A673 (cell line): ENCODE data around the gene SCD5. TPM values are rescaled to one million over a fixed set of nuclear protein-coding genes. Genes with fewer than 3 reads are reported as not detected.

Source experiments
- BruUV-seq: library from RNA; stranded (reverse); fragments of 400-500 nt; replicated peaks from 2 replicates; lab custom pipeline; 2021; lab: Mats Ljungman, UMichigan
- CTCF ChIA-PET: fragments of 300-600 bp; sonication (Branson Sonifier 250); formaldehyde crosslinking; loops from one replicate; lab custom pipeline; 2022; ENCODE audit warnings: antibody characterized with exemption; lab: Charles Lee
- POLR2A ChIA-PET: fragments of 300-600 bp; sonication (Branson Sonifier 250); formaldehyde crosslinking; loops from one replicate; lab custom pipeline; 2022; ENCODE audit warnings: antibody characterized with exemption; ENCODE audit not compliant: low non-redundant PET; lab: Charles Lee
- DNase-seq: peaks from one replicate; pipeline ENCODE4 v3.0.0-alpha.2; 2015; ENCODE audit warnings: low spot score
- H3K27ac ChIP-seq: fragments of 200-600 bp; sonication (generic); 2 replicates; pipeline ENCODE4 v1.5.1; 2016; ENCODE audit warnings: mixed run types, low read depth, mild to moderate bottlenecking, mixed read lengths, antibody characterized with exemption, low read length; ENCODE audit not compliant: poor library complexity, severe bottlenecking
- H3K27me3 ChIP-seq: fragments of 200-600 bp; sonication (generic); replicated peaks from 2 replicates; pipeline ENCODE4 v1.6.1; 2017; ENCODE audit warnings: mixed run types, low read depth, mild to moderate bottlenecking, mixed read lengths, antibody characterized with exemption, low read length; ENCODE audit not compliant: insufficient read depth, poor library complexity
- H3K36me3 ChIP-seq: fragments of 200-600 bp; sonication (generic); 2 replicates; pipeline ENCODE4 v1.6.1; 2016; ENCODE audit warnings: mixed run types, mild to moderate bottlenecking, mixed read lengths, antibody characterized with exemption, low read length; ENCODE audit not compliant: insufficient read depth, poor library complexity, severe bottlenecking
- H3K4me1 ChIP-seq: fragments of 200-600 bp; sonication (generic); 2 replicates; pipeline ENCODE4 v1.6.1; 2017; ENCODE audit warnings: mixed run types, mild to moderate bottlenecking, mixed read lengths, antibody characterized with exemption, low read length; ENCODE audit not compliant: insufficient read depth, poor library complexity, severe bottlenecking
- H3K4me3 ChIP-seq: fragments of 200-600 bp; sonication (generic); 2 replicates; pipeline ENCODE4 v1.5.1; 2016; ENCODE audit warnings: low read depth, mixed run types, mild to moderate bottlenecking, mixed read lengths, low read length; ENCODE audit not compliant: poor library complexity, severe bottlenecking
- H3K9me3 ChIP-seq: fragments of 200-600 bp; sonication (generic); 2 replicates; pipeline ENCODE4 v1.6.1; 2016; ENCODE audit warnings: mixed run types, low read depth, mild to moderate bottlenecking, mixed read lengths, antibody characterized with exemption, low read length; ENCODE audit not compliant: poor library complexity, severe bottlenecking
- EZH2 ChIP-seq: fragments of 200-600 bp; sonication (generic); IDR thresholded peaks from 2 replicates; pipeline ENCODE4 v1.6.1; 2017; ENCODE audit warnings: borderline replicate concordance, low read depth, mild to moderate bottlenecking, mixed read lengths, antibody characterized with exemption, low read length; ENCODE audit not compliant: poor library complexity, severe bottlenecking
- intact Hi-C: fragments of 100-400 bp; cut with micrococcal nuclease; formaldehyde crosslinking; loops from one replicate; pipeline ENCODE4 v1.10.0; 2022; ENCODE audit not compliant: unreplicated experiment
- total RNA-seq: library from RNA; stranded (reverse); gene quantifications from 2 replicates; pipeline ENCODE4 v1.2.3, GENCODE V29; 2021
- TF ChIP-seq, protein P1 (sequence below): fragments of 300-800, 200-600 bp; sonication (generic); conservative IDR thresholded peaks from 2 replicates; pipeline ENCODE4 v1.5.1; 2017; ENCODE audit warnings: low read depth, mild to moderate bottlenecking, antibody characterized with exemption, low read length, moderate library complexity, mixed read lengths

SCD5 gene
- total RNA-seq, 1 experiment from 2014 or later = 15.8 TPM

DNA sequence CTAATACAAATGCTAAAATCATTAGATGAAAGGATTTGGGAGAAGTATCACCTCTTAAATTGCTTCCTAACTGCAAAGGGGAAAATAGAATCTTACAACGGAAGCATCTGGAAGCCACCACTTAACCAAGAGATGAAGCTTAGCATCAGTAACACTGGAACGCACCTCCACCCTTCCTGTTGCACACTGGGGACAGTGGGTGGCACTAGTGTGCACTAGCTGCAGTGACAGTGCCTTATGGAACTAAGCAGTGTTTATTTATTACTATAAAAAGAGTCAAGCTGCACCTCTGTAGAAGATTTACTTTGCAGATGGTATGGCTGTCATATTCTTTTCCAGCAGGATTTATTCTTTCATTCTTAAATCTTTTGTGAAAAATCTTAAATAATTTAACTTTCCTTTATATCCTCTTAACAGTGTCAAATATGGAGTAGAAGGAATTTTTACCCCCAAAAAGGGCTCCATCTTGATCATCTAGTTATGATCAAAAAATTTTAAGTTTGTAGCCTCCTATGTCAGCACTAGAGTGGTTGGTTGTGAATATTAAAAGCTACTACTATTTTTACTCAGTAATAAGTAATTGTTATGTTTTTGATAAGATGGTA lies 76.7 kb downstream of the SCD5 start:
- BruUV-seq = no TSS peak
- no peaks in the 10 kb centered on the region for H3K9me3 ChIP-seq
- H3K36me3 ChIP-seq = no peaks in the 10 kb centered on the region
- peak; percentile 16 for DNase-seq
- TF ChIP-seq, protein P1, sequence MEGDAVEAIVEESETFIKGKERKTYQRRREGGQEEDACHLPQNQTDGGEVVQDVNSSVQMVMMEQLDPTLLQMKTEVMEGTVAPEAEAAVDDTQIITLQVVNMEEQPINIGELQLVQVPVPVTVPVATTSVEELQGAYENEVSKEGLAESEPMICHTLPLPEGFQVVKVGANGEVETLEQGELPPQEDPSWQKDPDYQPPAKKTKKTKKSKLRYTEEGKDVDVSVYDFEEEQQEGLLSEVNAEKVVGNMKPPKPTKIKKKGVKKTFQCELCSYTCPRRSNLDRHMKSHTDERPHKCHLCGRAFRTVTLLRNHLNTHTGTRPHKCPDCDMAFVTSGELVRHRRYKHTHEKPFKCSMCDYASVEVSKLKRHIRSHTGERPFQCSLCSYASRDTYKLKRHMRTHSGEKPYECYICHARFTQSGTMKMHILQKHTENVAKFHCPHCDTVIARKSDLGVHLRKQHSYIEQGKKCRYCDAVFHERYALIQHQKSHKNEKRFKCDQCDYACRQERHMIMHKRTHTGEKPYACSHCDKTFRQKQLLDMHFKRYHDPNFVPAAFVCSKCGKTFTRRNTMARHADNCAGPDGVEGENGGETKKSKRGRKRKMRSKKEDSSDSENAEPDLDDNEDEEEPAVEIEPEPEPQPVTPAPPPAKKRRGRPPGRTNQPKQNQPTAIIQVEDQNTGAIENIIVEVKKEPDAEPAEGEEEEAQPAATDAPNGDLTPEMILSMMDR = peak; percentile 52
- no peak for TF ChIP-seq EZH2
- H3K27me3 ChIP-seq = no peaks in the 10 kb centered on the region
- H3K4me3 ChIP-seq = no peak overlapping the region
- no peak overlapping the region for H3K27ac ChIP-seq
- intact Hi-C loops = loop anchor here (10.0 kb wide), 1 partner anchor 93 kb away; no protein-coding TSS in a partner anchor
- no peaks in the 10 kb centered on the region for H3K4me1 ChIP-seq
- POLR2A ChIA-PET = interaction anchor here (0.6 kb wide), 1 partner anchor 77 kb away, joined by 4 read pairs; the partner anchor contains the start of gene SCD5
- CTCF ChIA-PET = no interaction called here

DNA sequence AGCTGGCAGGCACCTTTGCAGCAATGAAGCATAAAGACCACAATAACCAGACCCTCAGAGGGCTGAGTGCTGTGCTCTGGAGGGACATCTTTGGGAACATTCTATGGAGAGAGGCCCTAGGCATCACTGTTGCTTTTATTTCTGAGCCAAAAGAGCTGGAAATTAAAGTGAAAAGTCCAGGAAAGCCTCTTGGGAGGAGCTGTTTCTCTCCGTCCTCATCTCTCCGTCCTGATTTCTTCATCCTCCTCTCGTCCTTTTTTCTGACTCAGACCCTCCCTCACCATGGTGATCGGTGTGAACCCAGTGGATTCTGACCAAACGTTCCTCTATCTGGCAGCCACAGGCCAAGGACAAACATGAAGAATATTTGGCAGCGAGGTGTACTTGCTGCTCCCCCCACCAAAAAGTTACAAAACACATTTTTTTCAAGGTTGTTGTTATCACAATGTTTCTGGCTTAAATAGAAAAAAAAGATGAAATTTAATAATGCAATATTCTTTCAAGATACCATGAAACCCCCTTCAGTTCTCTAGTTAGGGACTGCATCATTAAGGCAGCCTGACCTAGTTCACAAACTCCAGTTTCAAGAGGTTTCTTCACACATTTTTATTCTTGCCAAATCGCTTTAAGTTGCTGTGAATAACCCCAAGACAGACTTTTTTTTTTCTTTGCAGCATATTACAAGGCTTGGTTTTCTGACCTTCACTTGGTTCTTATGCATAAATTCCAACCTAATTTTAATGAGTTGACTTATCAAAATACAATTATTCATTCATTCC lies 80.2 kb downstream of the SCD5 start:
- CTCF ChIA-PET = no interaction called here

More for the DNA sequence above, 80.2 kb downstream of the SCD5 start:
- no peak overlapping the region for H3K27ac ChIP-seq
- no peak for DNase-seq
- intact Hi-C loops = no loop called here
- no TSS peak for BruUV-seq
- no peak for TF ChIP-seq EZH2
- TF ChIP-seq, protein P1 = no peak
- H3K4me1 ChIP-seq = no peaks in the 10 kb centered on the region
- no peaks in the 10 kb centered on the region for H3K27me3 ChIP-seq
- H3K4me3 ChIP-seq = no peak overlapping the region
- H3K9me3 ChIP-seq = no peaks in the 10 kb centered on the region
- H3K36me3 ChIP-seq = no peaks in the 10 kb centered on the region
- POLR2A ChIA-PET = no interaction called here
